Colonic mucosa (tissue), 4 donors: ENCODE data around the gene JAM3. TPM values are rescaled to one million over a fixed set of nuclear protein-coding genes. Genes with fewer than 3 reads are reported as not detected.
"Not testable (repeated sequence)": the region's sequence is repeated elsewhere in the genome, so short reads cannot be mapped to it uniquely, and the experiment has no call there.

Experiments
- DNase-seq: peaks from one replicate; pipeline ENCODE4 v3.0.0-alpha.2; 2020
- H3K27ac ChIP-seq: fragments of 200-600 bp; one replicate; pipeline ENCODE4 v1.8.0; 2021
- H3K27me3 ChIP-seq: fragments of 200-600 bp; one replicate; pipeline ENCODE4 v1.8.0; 2021
- H3K36me3 ChIP-seq: fragments of 200-600 bp; one replicate; pipeline ENCODE4 v1.8.0; 2021
- H3K4me1 ChIP-seq: fragments of 200-600 bp; one replicate; pipeline ENCODE4 v1.8.0; 2021; ENCODE audit warnings: mild to moderate bottlenecking
- H3K4me3 ChIP-seq: fragments of 200-600 bp; one replicate; pipeline ENCODE4 v1.8.0; 2021
- H3K9ac ChIP-seq, 2 donors: one replicate each; pipeline ENCODE4 v1.7.0; 2013; ENCODE audit warnings: control low read depth in 2 of 2, low read depth in 2 of 2, low read length in 2 of 2
- H3K9me3 ChIP-seq: fragments of 200-600 bp; one replicate; pipeline ENCODE4 v1.8.0; 2021
- CTCF ChIP-seq: fragments of 200-600 bp; IDR thresholded peaks from one replicate; pipeline ENCODE4 v1.8.0; 2022; ENCODE audit warnings: antibody characterized with exemption, mild to moderate bottlenecking
- intact Hi-C: fragments of 100-400 bp; cut with DNase I; formaldehyde crosslinking; loops from one replicate; pipeline ENCODE4 v1.14.1; 2022
- total RNA-seq, 2 donors: library from RNA; stranded (reverse); fragmentation: NEBNext Ultra II Directional in 1 of 2; extraction: Animal tissue kit (Norgen Biotek cat#: 25700) in 1 of 2; gene quantifications; one replicate each; pipeline ENCODE4 v1.2.1, GENCODE V29; 2021
- donor health status: healthy.
- donor health status: DM: no; HTN: no; CAD: no.
- donor health status: DM: no; HTN: no; CAD: no.

Gene JAM3
- total RNA-seq, 2 donors from 2014 or later: 3.5 to 14.5 TPM

- Histone ChIP-seq H3K36me3 (no peaks in the 10 kb centered on the region), H3K4me3 (no peak overlapping the region), H3K27me3 (no peaks in the 10 kb centered on the region), H3K9ac (no peak overlapping the region), H3K27ac (no peak overlapping the region), H3K4me1 (no peaks in the 10 kb centered on the region), H3K9me3 (no peaks in the 10 kb centered on the region)
- DNase-seq: no peak
- intact Hi-C loops: no loop called here
- TF ChIP-seq CTCF: no peak
Measured at GRCh38 chr11:134101282-134101681, 32.4 kb downstream of the JAM3 start.

GRCh38 chr11:134110252-134110815, 41.5 kb downstream of the JAM3 start:
- no peak overlapping the region for H3K4me3 ChIP-seq
- no peak overlapping the region for H3K9ac ChIP-seq
- no peak overlapping the region for H3K27ac ChIP-seq
- H3K9me3 ChIP-seq: no peaks in the 10 kb centered on the region
- no peak for DNase-seq
- intact Hi-C loops: no loop called here
- no peaks in the 10 kb centered on the region for H3K4me1 ChIP-seq
- no peak for TF ChIP-seq CTCF
- H3K27me3 ChIP-seq: no peaks in the 10 kb centered on the region
- no peaks in the 10 kb centered on the region for H3K36me3 ChIP-seq

GRCh38 chr11:134113787-134114186, 44.9 kb downstream of the JAM3 start:
- H3K27me3 ChIP-seq, intact Hi-C loops, DNase-seq, H3K27ac ChIP-seq, H3K9me3 ChIP-seq, H3K4me3 ChIP-seq, H3K9ac ChIP-seq, H3K36me3 ChIP-seq, H3K4me1 ChIP-seq: not testable (repeated sequence)

- H3K9ac ChIP-seq: no peak overlapping the region
- no peak for DNase-seq
- no peaks in the 10 kb centered on the region for H3K9me3 ChIP-seq
- H3K4me3 ChIP-seq: no peak overlapping the region
- intact Hi-C loops: no loop called here
- no peak overlapping the region for H3K27ac ChIP-seq
- H3K4me1 ChIP-seq: no peaks in the 10 kb centered on the region
- TF ChIP-seq CTCF: no peak
- H3K36me3 ChIP-seq: no peaks in the 10 kb centered on the region
- H3K27me3 ChIP-seq: no peaks in the 10 kb centered on the region
Measured at GRCh38 chr11:134116210-134116609, 47.3 kb downstream of the JAM3 start.

- H3K4me1 ChIP-seq: no peaks in the 10 kb centered on the region
Measured at GRCh38 chr11:134118006-134118405, 49.1 kb downstream of the JAM3 start.

More at GRCh38 chr11:134118006-134118405, 49.1 kb downstream of the JAM3 start:
- no peaks in the 10 kb centered on the region for H3K36me3 ChIP-seq
- no peak for TF ChIP-seq CTCF
- no peak overlapping the region for H3K4me3 ChIP-seq
- no peaks in the 10 kb centered on the region for H3K27me3 ChIP-seq
- intact Hi-C loops: no loop called here
- no peak for DNase-seq
- H3K9ac ChIP-seq: no peak overlapping the region
- no peak overlapping the region for H3K27ac ChIP-seq
- no peaks in the 10 kb centered on the region for H3K9me3 ChIP-seq
